CD14-positive monocyte (primary cell): Measurements from ENCODE around the gene TTC39B. TPM values are rescaled to one million over a fixed set of nuclear protein-coding genes. Genes with fewer than 3 reads are reported as not detected.

ENCODE experiments used
- DNase-seq, 3 donors: peaks; one replicate each; pipeline ENCODE4 v3.0.0-alpha.2; 2011 to 2022
- H2AFZ ChIP-seq: 2 replicates; pipeline ENCODE4 v1.6.0; 2012; ENCODE audit warnings: mild to moderate bottlenecking, low read depth, low read length, inconsistent platforms; ENCODE audit not compliant: insufficient read depth, poor library complexity, severe bottlenecking
- H3K27ac ChIP-seq, 2 donors: 1 replicate in 1 of 2; 2 replicates in 1 of 2; pipeline ENCODE4 v1.5.1; 2012 to 2013; ENCODE audit warnings: low read length in 2 of 2, control low read depth in 1 of 2, inconsistent platforms in 1 of 2, low read depth in 1 of 2, mild to moderate bottlenecking in 1 of 2
- H3K27me3 ChIP-seq, 2 donors: one replicate each; pipeline versions ENCODE4 v1.6.0 to v1.6.1; 2011 to 2013; ENCODE audit warnings: low read length in 2 of 2; ENCODE audit not compliant: control insufficient read depth in 2 of 2, insufficient read depth in 2 of 2
- H3K36me3 ChIP-seq, 2 donors: replicated peaks in 1 of 2; 1 replicate in 1 of 2; 2 replicates in 1 of 2; pipeline versions ENCODE4 v1.5.1 to v1.6.1; 2012 to 2013; ENCODE audit warnings: low read length in 2 of 2, control low read depth in 1 of 2, inconsistent platforms in 1 of 2, mild to moderate bottlenecking in 1 of 2; ENCODE audit not compliant: insufficient read depth in 2 of 2, control insufficient read depth in 1 of 2
- H3K4me1 ChIP-seq, 2 donors: 1 replicate in 1 of 2; 2 replicates in 1 of 2; pipeline versions ENCODE4 v1.5.1 to v1.6.1; 2012 to 2013; ENCODE audit warnings: low read length in 2 of 2, control low read depth in 1 of 2, inconsistent platforms in 1 of 2, mild to moderate bottlenecking in 1 of 2, moderate library complexity in 1 of 2; ENCODE audit not compliant: insufficient read depth in 2 of 2, control insufficient read depth in 1 of 2
- H3K4me2 ChIP-seq: replicated peaks from 2 replicates; pipeline ENCODE3; 2012; ENCODE audit warnings: low read length, moderate library complexity, mild to moderate bottlenecking; ENCODE audit not compliant: poor library complexity, severe bottlenecking; ENCODE audit errors: extremely low read depth
- H3K4me3 ChIP-seq, 3 experiments: fragments of 200-600 bp in 1 of 3; sonication (generic) in 1 of 3; replicated peaks in 1 of 3; 1 replicate in 2 of 3; 2 replicates in 1 of 3; pipeline ENCODE4 v1.5.1; 2011 to 2013; ENCODE audit warnings: low read length in 3 of 3, mild to moderate bottlenecking in 3 of 3, control low read depth in 2 of 3, low read depth in 2 of 3, inconsistent platforms in 1 of 3, moderate library complexity in 1 of 3
- H3K79me2 ChIP-seq: 2 replicates; pipeline ENCODE4 v1.6.0; 2012; ENCODE audit warnings: mild to moderate bottlenecking, control low read depth, inconsistent platforms, low read length, moderate library complexity; ENCODE audit not compliant: insufficient read depth
- H3K9ac ChIP-seq: 2 replicates; pipeline ENCODE4 v1.6.0; 2017; ENCODE audit warnings: low read length, mild to moderate bottlenecking; ENCODE audit not compliant: insufficient read depth, poor library complexity, severe bottlenecking
- H3K9me3 ChIP-seq, 2 donors: replicated peaks in 1 of 2; 1 replicate in 1 of 2; 2 replicates in 1 of 2; pipeline versions ENCODE4 v1.5.1 to v1.6.1; 2012 to 2013; ENCODE audit warnings: low read length in 2 of 2, control low read depth in 1 of 2; ENCODE audit not compliant: control insufficient read depth in 1 of 2, insufficient read depth in 1 of 2
- H4K20me1 ChIP-seq: 2 replicates; pipeline ENCODE4 v1.6.0; 2012; ENCODE audit warnings: mild to moderate bottlenecking, low read length, control low read depth, moderate library complexity; ENCODE audit not compliant: insufficient read depth
- H3K27ac Mint-ChIP-seq, 7 donors: one replicate each; pipeline ENCODE4 v1.8.0; 2020; ENCODE audit warnings: mild to moderate bottlenecking in 7 of 7, mixed read lengths in 7 of 7, moderate library complexity in 6 of 7, inconsistent platforms in 2 of 7
- H3K27me3 Mint-ChIP-seq, 3 donors: one replicate each; pipeline ENCODE4 v1.8.0; 2021 to 2022; ENCODE audit warnings: low read depth in 3 of 3, mild to moderate bottlenecking in 3 of 3, mixed read lengths in 3 of 3, moderate library complexity in 3 of 3, inconsistent platforms in 1 of 3
- H3K36me3 Mint-ChIP-seq, 2 donors: one replicate each; pipeline ENCODE4 v1.8.0; 2020; ENCODE audit warnings: mixed read lengths in 2 of 2, inconsistent platforms in 1 of 2, mild to moderate bottlenecking in 1 of 2
- H3K4me1 Mint-ChIP-seq: one replicate; pipeline ENCODE4 v1.8.0; 2020; ENCODE audit warnings: mild to moderate bottlenecking, mixed read lengths
- H3K4me3 Mint-ChIP-seq, 2 donors: one replicate each; pipeline ENCODE4 v1.8.0; 2020; ENCODE audit warnings: mild to moderate bottlenecking in 2 of 2, mixed read lengths in 2 of 2, moderate library complexity in 1 of 2
- H3K9me3 Mint-ChIP-seq, 7 donors: one replicate each; pipeline ENCODE4 v1.8.0; 2020 to 2022; ENCODE audit warnings: mixed read lengths in 7 of 7, mild to moderate bottlenecking in 6 of 7, moderate library complexity in 6 of 7, inconsistent platforms in 2 of 7
- WGBS: methylation state at CpG from one replicate; pipeline ENCODE4 v1.1.5; 2013; ENCODE audit warnings: missing lambda C conversion rate; ENCODE audit not compliant: insufficient coverage; 5-methylcytosine and 5-hydroxymethylcytosine counted together
- intact Hi-C, 2 donors: fragments of 100-400 bp; cut with micrococcal nuclease; formaldehyde crosslinking; loops; one replicate each; pipeline versions ENCODE4 v1.15.0 to v1.15.1; 2023
- polyA plus RNA-seq, 3 donors: library from polyadenylated mRNA; depleted of rRNA in 1 of 3; unstranded in 2 of 3; stranded (reverse) in 1 of 3; fragments of 300-500 nt in 2 of 3; fragments of >200 nt in 1 of 3; fragmentation: Illumina TruSeq in 2 of 3; gene quantifications; 1 replicate in 2 of 3; 2 replicates in 1 of 3; pipeline ENCODE4 v1.2.3, GENCODE V29; 2012 to 2021
- TF ChIP-seq, protein P1 (sequence below): fragments of 200-600 bp; IDR thresholded peaks from one replicate; pipeline ENCODE4 v1.8.0; 2022; ENCODE audit warnings: antibody characterized with exemption, mild to moderate bottlenecking

TTC39B gene
- polyA plus RNA-seq, 3 donors, result 0.87 to 5.3 (median 3.1) TPM

DNA sequence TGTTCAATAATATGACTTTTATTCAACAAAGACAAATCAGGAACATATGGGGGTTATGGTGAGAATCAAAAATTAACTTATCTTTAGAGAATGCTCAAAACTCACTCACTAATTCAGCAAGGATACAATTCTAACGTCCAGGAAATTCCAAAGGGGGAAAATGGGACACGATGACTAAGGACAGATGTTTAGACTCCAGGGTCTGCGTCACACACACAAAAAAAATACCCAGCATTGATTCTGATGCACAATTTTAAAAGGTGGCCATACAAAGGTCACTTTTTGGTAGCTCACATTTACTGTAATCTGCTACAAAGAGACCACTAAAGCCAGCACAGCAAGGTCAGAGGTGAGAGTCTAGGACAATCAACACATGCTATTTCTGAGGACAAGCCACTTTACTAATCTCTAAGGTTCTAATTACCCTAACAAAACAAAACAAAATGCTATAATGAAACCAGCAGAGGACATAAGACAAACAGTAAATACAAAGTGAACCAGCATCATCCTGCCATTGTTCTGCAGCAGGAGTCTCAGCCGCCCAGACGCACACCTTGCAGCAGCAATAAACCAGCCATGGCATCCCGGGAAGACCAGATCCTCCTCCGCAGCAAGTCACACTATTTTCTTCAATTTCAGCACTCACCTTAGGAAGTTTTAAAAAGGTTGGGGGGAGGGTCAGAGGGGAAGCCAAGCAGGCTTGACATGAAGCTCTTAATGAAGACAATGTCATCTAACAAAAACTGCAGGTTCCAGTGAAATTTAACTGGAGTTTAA is 57.8 kb downstream of the TTC39B start:
- H3K27me3 ChIP-seq, result no peaks in the 10 kb centered on the region
- H3K4me1 ChIP-seq, result no peaks in the 10 kb centered on the region
- H4K20me1 ChIP-seq, result no peaks in the 10 kb centered on the region
- H3K4me1 Mint-ChIP-seq, result peaks cover 9% of the 10 kb centered on the region
- intact Hi-C loops, result no loop called here
- H3K9ac ChIP-seq, result no peak overlapping the region
- H3K27me3 Mint-ChIP-seq, result peaks cover 0 to 1% (median 0%) of the 10 kb centered on the region in 3 donors
- no peak overlapping the region for H3K27ac Mint-ChIP-seq
- no peak overlapping the region for H3K4me2 ChIP-seq
- WGBS, result 100% methylated on average over 3 of the region's 7 CpGs
- H3K9me3 Mint-ChIP-seq, result peaks cover 0 to 1% (median 0%) of the 10 kb centered on the region in 7 donors
- H3K4me3 Mint-ChIP-seq, result no peak overlapping the region
- no peaks in the 10 kb centered on the region for H3K36me3 ChIP-seq
- H3K79me2 ChIP-seq, result no peaks in the 10 kb centered on the region
- H2AFZ ChIP-seq, result no peak overlapping the region
- H3K9me3 ChIP-seq, result no peaks in the 10 kb centered on the region
- no peak for DNase-seq
- TF ChIP-seq, protein P1, sequence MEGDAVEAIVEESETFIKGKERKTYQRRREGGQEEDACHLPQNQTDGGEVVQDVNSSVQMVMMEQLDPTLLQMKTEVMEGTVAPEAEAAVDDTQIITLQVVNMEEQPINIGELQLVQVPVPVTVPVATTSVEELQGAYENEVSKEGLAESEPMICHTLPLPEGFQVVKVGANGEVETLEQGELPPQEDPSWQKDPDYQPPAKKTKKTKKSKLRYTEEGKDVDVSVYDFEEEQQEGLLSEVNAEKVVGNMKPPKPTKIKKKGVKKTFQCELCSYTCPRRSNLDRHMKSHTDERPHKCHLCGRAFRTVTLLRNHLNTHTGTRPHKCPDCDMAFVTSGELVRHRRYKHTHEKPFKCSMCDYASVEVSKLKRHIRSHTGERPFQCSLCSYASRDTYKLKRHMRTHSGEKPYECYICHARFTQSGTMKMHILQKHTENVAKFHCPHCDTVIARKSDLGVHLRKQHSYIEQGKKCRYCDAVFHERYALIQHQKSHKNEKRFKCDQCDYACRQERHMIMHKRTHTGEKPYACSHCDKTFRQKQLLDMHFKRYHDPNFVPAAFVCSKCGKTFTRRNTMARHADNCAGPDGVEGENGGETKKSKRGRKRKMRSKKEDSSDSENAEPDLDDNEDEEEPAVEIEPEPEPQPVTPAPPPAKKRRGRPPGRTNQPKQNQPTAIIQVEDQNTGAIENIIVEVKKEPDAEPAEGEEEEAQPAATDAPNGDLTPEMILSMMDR, result no peak
- H3K4me3 ChIP-seq, result no peak overlapping the region
- no peak overlapping the region for H3K27ac ChIP-seq
- no peaks in the 10 kb centered on the region for H3K36me3 Mint-ChIP-seq

DNA sequence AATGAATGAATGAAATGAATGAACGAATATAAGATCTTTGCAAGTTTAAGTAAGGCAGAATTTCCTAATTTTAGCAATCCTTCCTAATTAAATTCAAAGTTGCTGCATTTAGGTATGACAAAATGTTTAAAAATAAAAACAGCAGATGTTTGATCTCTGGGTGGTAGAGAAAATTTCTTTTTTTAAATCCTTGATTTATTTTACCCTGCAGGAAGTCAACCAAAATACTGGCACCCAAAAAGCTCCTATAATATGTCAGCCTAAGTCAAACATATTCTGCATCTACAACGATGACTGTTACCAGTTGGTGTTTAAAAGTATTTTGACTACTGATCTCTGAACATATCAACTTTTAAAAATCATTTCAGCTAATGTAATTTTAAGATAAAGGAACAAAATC is 58.4 kb downstream of the TTC39B start:
- H3K4me1 Mint-ChIP-seq, result peaks cover 7% of the 10 kb centered on the region
- no CpG with 5 or more reads among the region's 2 CpGs for WGBS

More for the DNA sequence above, 58.4 kb downstream of the TTC39B start:
- no peak overlapping the region for H3K4me2 ChIP-seq
- H3K36me3 ChIP-seq, result no peaks in the 10 kb centered on the region
- H3K9ac ChIP-seq, result no peak overlapping the region
- H4K20me1 ChIP-seq, result no peaks in the 10 kb centered on the region
- Mint-ChIP-seq H3K36me3 (no peaks in the 10 kb centered on the region), H3K27ac (no peak overlapping the region), H3K27me3 (peaks cover 0 to 1% (median 0%) of the 10 kb centered on the region in 3 donors), H3K9me3 (peaks cover 0 to 1% (median 0%) of the 10 kb centered on the region in 7 donors), H3K4me3 (no peak overlapping the region)
- no peaks in the 10 kb centered on the region for H3K79me2 ChIP-seq
- H2AFZ ChIP-seq, result no peak overlapping the region
- DNase-seq, result no peak
- H3K27me3 ChIP-seq, result no peaks in the 10 kb centered on the region
- no peaks in the 10 kb centered on the region for H3K4me1 ChIP-seq
- TF ChIP-seq, protein P1, result no peak
- intact Hi-C loops, result no loop called here
- no peak overlapping the region for H3K27ac ChIP-seq
- no peaks in the 10 kb centered on the region for H3K9me3 ChIP-seq
- H3K4me3 ChIP-seq, result no peak overlapping the region
